NOMO-1 treated with DMSO at 0.1 percent for 48 hours (cell line): Measurements from ENCODE around the gene SEMA4G.
"Not testable (repeated sequence)": the region's sequence is repeated elsewhere in the genome, so short reads cannot be mapped to it uniquely, and the experiment has no call there.

ENCODE experiments used
- DNase-seq: peaks from one replicate; lab custom pipeline; 2025; ENCODE audit not compliant: unreplicated experiment; lab: John Stamatoyannopoulos, UW

The SEMA4G gene

DNA sequence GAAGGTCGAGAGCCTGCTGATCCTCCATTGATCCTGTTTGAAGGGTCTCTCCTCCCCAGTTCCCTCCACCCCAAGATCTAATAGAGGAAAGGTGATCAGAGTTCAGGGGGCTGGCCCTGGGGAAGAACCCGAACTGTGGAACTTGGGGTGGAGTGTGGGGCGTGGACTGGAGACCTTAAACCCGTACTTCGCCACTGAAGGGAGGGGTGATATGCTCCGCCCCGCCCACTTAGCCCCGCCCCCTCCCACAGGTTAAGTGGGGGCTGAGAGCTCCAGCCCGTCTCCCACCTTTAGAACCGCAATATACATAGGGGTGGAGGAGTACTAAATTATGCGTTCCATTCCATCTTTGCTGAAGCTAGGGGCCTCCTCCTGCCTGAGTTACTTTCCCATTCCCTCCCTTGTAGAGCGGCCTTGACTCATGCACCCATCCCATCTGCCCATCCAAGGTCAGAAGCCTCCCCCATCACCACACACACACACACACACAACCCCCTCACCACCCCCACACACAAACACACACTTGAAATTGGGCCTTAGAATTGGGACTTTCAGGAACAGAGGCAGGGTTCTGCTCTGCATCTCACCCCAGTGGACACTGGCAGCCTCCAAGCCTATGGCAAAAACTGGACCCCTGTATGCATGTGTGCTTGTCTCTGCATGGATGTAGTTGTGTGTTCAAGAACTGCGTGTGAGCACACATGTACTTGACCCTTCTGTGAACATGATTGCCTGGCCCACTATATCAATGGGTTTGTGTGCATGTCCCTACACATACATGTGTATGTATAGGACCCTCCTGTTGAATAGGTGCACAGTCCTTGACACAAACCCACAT lies 991 bp downstream of the SEMA4G start:
- DNase-seq = no peak

DNA sequence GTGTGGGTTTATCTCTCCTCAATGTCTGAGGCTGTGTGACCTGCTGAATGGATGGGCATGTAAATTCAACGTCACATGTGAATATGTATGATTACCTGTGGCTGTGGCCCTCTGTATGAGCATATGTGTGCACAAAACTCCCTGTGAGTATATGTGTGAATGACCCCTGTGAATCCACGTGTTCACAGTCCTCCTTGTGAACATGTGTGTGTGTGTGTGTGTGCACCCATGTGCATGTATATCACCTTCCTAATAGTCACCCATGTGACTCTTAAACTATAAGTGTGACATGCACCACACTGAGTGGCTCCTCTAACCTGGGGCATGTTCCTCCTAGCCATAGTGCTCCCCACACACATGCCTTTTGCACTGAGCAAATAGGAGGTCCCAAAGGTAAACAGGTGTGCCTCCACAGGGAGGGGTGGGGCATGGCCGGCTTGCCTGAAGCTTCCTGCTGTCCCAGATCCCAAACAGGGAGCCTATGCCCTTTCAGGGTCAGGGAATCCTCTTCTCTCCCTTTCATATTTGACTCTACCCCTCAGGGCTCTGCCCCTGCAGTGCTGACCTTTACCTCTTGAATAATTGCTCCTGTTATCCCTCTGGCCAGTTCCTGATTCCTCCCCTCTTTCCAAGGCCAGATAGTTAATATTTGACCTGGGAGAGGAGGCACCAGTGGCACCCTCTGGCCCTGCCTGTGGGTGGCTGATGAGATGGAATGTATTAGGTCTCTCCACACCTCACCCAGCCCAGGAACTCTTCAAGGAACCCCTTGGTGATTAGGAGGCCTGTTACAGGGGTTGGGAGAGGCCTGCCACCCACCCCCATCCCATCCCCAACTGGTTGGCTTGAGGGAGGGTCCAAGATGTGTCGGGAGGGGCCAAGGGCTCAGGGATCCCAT lies 1.9 kb downstream of the SEMA4G start:
- DNase-seq = no peak

- DNase-seq = no peak
These were observed 3.0 kb downstream of the SEMA4G start for GRCh38 chr10:100972115-100972903.

- no peak for DNase-seq
These were observed 3.7 kb downstream of the SEMA4G start for GRCh38 chr10:100972904-100973535.

GRCh38 chr10:100975397-100975796 lies 6.1 kb downstream of the SEMA4G start:
- not testable (repeated sequence) for DNase-seq

DNA sequence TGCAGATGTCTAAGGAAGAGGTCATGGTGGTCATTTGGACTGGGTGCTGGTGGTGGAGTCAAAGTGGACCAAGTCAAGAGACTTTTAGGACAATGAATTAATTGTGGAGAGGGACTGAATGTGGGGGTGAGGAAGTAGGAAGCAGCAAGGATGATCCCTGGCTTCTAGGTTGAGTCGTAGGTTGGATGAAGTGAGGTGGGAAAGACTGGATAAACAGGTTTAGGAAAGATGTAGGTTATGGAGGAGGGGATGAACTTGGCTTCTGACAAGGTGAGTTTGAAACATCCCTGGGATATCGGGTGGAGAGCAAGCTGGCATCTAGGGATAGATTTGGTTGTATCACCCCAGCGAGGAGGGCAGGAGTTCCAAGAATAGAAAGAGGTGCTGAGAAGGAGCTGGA lies 7.6 kb downstream of the SEMA4G start:
- DNase-seq = no peak

DNA sequence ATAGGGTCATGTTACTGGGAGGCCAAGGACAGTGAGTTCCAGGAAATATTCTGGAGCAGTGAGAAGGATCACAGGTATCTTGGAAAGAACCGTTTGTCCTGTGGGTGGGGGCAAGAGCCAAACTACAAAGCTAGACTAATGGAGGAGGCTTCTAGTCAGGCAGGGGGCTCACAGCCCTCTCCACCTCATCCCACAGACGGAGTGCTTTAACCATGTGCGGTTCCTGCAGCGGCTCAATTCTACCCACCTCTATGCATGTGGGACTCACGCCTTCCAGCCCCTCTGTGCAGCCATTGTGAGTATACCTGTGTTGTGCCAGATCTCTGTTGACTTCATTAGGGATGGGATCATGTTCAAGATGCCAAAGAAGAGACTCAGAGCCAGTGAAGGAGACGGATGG lies 8.1 kb downstream of the SEMA4G start:
- DNase-seq = no peak

GRCh38 chr10:100978121-100978900 lies 9.0 kb downstream of the SEMA4G start:
- DNase-seq = no peak

GRCh38 chr10:100978901-100979195 lies 9.5 kb downstream of the SEMA4G start:
- no peak for DNase-seq

- DNase-seq = no peak
These were observed 10.5 kb downstream of the SEMA4G start for GRCh38 chr10:100979791-100980272.

- DNase-seq = no peak
These were observed 11.0 kb downstream of the SEMA4G start for GRCh38 chr10:100980311-100980710.

- no peak for DNase-seq
These were observed 11.4 kb downstream of the SEMA4G start for GRCh38 chr10:100980711-100981110.

DNA sequence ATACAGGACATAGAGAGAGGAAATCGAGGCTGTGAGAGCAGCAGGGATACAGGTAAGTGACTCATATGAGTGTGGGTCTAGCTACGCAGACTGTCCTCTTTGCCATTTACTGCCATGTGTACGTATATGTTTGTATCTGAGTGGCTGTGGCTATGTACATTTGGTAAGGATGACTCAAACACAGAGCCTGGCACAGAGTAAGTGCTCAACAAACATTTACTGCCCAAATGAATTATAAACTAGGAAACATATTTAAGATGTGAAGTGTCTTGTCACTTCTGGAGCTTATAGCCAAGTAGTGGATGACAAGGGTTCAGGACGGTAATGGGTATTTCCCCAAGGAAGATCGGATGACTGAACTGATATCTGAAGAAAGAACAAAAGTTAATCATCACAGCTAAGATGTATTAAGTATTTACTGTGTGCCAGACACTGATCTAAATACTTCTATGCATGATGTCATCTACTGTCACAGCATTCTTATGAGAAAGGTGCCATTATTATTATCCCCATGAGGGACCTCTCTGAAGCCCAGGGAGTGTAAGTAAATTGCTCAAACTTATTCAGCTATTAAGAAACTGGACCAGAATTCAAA lies 12.0 kb downstream of the SEMA4G start:
- DNase-seq = no peak

DNA sequence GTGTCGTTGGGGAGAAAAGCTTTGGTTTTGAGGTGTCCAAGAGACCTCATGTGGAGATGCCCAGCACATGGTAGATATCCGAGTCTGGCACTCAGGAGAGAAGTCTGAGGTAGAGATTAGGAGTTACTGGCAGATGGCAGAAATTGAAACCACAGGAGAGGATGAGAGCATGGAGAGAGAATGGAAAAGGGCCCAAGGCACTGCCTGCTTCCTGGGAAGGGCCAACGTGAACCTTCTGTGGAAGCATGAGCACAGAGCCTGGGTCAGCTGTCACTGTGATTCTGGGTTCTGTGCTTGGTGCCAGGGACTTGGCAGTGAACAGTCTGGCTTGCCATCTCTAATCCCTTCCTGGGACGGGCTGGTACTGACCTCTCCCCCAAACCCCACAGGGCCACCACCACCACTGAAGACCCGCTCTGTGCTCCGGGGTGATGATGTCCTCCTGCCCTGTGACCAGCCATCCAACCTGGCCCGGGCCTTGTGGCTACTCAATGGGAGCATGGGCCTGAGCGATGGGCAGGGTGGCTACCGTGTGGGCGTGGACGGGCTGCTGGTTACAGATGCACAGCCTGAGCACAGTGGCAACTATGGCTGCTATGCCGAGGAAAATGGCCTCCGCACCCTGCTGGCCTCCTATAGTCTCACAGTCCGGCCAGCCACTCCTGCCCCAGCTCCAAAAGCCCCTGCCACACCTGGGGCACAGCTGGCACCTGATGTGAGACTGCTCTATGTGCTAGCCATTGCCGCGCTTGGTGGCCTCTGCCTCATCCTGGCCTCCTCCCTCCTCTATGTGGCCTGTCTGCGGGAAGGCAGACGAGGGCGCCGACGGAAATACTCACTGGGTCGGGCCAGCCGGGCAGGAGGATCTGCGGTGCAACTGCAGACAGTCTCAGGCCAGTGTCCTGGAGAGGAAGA lies 13.9 kb downstream of the SEMA4G start:
- DNase-seq = no peak

- DNase-seq = no peak
These were observed 14.8 kb downstream of the SEMA4G start for GRCh38 chr10:100983868-100984671.

- DNase-seq = no peak
These were observed 15.4 kb downstream of the SEMA4G start for GRCh38 chr10:100984672-100985177.

- DNase-seq = no peak
These were observed 16.0 kb downstream of the SEMA4G start for GRCh38 chr10:100985336-100985735.

- no peak for DNase-seq
These were observed 17.3 kb downstream of the SEMA4G start for GRCh38 chr10:100986623-100986951.
